Activated naive CD4-positive, alpha-beta T cell treated with anti-CD3 and anti-CD28 coated beads for 36 hours (primary cell): Measurements from ENCODE around the gene OXLD1. TPM values are rescaled to one million over a fixed set of nuclear protein-coding genes. Genes with fewer than 3 reads are reported as not detected.
"Not testable (repeated sequence)": the region's sequence is repeated elsewhere in the genome, so short reads cannot be mapped to it uniquely, and the experiment has no call there.

ENCODE experiments used
- CTCF ChIA-PET: fragments of 350-600 bp; sonication (Branson Sonifier 250); formaldehyde crosslinking; loops from one replicate; lab custom pipeline; 2021; ENCODE audit warnings: antibody characterized with exemption; lab: Charles Lee
- DNase-seq: peaks from one replicate; pipeline ENCODE4 v3.0.0-alpha.2; 2020
- H3K27ac Mint-ChIP-seq: one replicate; pipeline ENCODE4 v1.8.0; 2021; ENCODE audit warnings: mild to moderate bottlenecking, mixed read lengths
- H3K27me3 Mint-ChIP-seq: one replicate; pipeline ENCODE4 v1.8.0; 2021; ENCODE audit warnings: low read depth, mixed read lengths
- H3K36me3 Mint-ChIP-seq: one replicate; pipeline ENCODE4 v1.8.0; 2021; ENCODE audit warnings: low read depth, mixed read lengths
- H3K4me1 Mint-ChIP-seq: one replicate; pipeline ENCODE4 v1.8.0; 2021; ENCODE audit warnings: low read depth, mixed read lengths
- H3K4me3 Mint-ChIP-seq: one replicate; pipeline ENCODE4 v1.8.0; 2021; ENCODE audit warnings: mild to moderate bottlenecking, moderate library complexity, mixed read lengths
- H3K9me3 Mint-ChIP-seq: one replicate; pipeline ENCODE4 v1.8.0; 2021; ENCODE audit warnings: mixed read lengths
- intact Hi-C: fragments of 100-400 bp; cut with micrococcal nuclease; formaldehyde crosslinking; loops from one replicate; pipeline ENCODE4 v1.15.1; 2023
- total RNA-seq, 2 experiments: library from RNA; stranded (reverse); gene quantifications; one replicate each; pipeline ENCODE4 v1.2.3, GENCODE V29; 2021

The OXLD1 gene
- total RNA-seq, 2 experiments from 2014 or later, result 41.9 to 44.1 TPM

DNA sequence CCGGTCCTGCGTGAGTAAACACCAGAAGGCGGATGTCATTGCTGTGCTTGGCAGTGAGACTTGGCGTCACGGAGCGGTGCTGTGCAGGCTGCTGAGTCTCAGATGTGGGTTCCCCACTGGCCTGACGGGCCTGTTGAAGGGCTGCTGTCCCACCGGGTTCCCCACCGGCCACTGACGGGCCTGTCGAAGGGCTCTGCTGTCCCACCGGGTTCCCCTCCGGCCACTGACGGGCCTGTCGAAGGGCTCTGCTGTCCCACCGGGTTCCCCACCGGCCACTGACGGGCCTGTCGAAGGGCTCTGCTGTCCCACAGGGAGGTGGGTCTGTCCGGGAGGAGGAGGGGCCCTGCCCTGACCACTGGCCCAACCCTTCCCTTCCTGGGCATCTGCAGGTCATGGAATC is 20.2 kb upstream of the OXLD1 start:
- intact Hi-C loops, result no loop called here
- Mint-ChIP-seq H3K4me1 (peaks cover 42% of the 10 kb centered on the region), H3K27ac (no peak overlapping the region), H3K9me3 (no peaks in the 10 kb centered on the region), H3K36me3 (peaks cover 27% of the 10 kb centered on the region), H3K27me3 (no peaks in the 10 kb centered on the region), H3K4me3 (no peak overlapping the region)
- CTCF ChIA-PET, result no interaction called here
- no peak for DNase-seq

DNA sequence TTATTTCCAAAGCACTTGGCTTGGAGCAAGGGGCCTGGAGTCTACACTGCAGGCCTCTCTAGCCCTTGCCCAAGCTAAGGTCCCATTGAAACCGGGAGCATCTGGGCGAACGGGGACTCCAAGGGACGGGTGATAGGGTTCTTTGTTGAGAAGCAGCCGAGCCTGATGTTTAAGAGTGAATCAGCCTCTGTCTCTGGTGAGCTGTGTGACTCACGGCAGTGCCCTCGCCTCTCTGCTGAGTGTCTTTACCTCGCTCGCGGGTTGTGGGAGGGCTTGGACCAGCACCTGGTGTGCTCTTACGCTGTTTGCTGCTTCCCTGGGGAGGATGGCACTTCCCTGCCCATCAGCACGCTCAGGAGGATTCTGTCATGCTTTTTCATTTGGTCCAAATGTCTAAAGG is 18.7 kb upstream of the OXLD1 start:
- Mint-ChIP-seq H3K4me3 (peak overlapping the region; percentile 82), H3K36me3 (peaks cover 27% of the 10 kb centered on the region), H3K27ac (peak overlapping the region; percentile 70), H3K27me3 (no peaks in the 10 kb centered on the region), H3K9me3 (no peaks in the 10 kb centered on the region), H3K4me1 (peaks cover 42% of the 10 kb centered on the region)
- CTCF ChIA-PET, result interaction anchor here (0.6 to 1.7 kb wide), 3 partner anchors 20 to 84 kb away, joined by 3 to 7 read pairs (median 4); no protein-coding TSS in a partner anchor
- intact Hi-C loops, result no loop called here
- DNase-seq, result peak; percentile 40

DNA sequence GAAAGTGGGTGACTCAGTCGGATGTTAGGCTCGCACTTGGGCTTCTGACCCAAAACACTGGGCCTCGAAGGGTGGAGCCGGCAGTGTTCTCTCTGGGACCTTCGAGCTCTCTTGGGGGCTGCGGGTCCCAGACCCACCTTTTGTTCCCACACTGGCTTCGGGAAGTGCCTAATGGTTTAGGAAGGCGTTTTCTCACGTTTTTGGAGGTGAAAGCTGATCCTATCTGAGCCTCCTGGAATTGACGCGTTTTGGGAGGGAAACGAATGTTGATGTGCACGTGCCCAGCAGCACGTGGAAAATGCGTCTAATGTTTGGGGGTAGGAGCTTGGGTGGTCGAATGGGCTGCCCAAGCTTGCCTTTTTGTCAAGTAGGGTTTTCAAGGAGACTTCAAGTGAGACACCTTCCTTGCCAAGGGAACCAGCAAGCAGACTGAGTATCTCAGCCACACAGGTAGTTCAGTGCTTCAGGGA is 18.1 kb upstream of the OXLD1 start:
- DNase-seq, result peak; percentile 27
- Mint-ChIP-seq H3K27me3 (no peaks in the 10 kb centered on the region), H3K36me3 (peaks cover 23% of the 10 kb centered on the region), H3K9me3 (no peaks in the 10 kb centered on the region), H3K4me1 (peaks cover 40% of the 10 kb centered on the region), H3K27ac (peak overlapping the region; percentile 70), H3K4me3 (peak overlapping the region; percentile 82)
- intact Hi-C loops, result no loop called here
- CTCF ChIA-PET, result interaction anchor here (1.3 to 1.7 kb wide), 2 partner anchors 19 to 84 kb away, joined by 4 to 7 read pairs; no protein-coding TSS in a partner anchor

DNA sequence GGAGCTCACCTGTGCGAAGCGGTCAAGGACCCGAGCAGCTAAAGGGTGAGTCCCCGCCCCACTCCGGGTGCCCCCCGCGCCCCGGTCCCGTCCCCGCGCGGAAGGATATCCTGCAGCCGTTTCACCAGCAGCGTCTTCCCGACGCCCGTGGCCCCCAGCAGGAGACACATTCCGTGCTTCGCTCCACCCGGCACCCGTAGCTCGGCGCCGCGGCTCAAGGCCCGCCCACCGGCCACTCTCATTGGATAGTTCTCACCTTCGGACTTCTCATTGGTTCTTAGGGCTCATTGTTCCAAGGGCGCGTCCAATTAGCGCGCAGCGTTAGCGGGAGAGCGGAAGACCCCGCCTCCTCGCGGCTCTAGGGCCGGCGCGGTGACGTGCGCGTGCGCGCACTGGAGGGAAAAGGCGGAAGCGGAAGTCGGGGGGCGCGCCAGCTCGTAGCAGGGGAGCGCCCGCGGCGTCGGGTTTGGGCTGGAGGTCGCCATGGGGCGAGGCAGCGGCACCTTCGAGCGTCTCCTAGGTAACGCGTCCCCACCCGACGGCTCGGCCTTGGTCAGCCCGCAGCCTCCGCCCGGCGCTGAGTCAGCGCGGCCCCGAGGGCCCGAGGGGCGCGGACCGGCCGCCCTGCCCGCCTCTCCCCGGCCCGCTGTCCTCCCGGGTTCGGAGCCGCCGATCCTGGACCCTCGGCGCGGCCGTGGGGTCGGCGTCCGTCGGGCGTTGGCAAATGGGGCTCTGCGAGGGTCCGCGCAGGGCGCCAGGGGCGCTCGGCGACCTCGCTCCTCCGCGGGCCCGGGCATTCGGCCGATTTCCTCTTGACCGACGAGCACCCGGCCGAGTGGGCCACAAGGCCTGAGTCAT is 17.4 kb upstream of the OXLD1 start, which contains the start of the genes ARL16 and HGS:
Gene ARL16 (minus strand): TSS at position 214 of the 858 bp plus-strand sequence. CDS start 44 bp downstream, at position 170.
Gene HGS (plus strand): TSS at position 428 of the 858 bp plus-strand sequence. CDS start 56 bp downstream, at position 484.
- Mint-ChIP-seq H3K27me3 (no peaks in the 10 kb centered on the region), H3K36me3 (peaks cover 18% of the 10 kb centered on the region), H3K4me1 (peaks cover 37% of the 10 kb centered on the region), H3K9me3 (no peaks in the 10 kb centered on the region), H3K4me3 (peak within 1 kb of the TSS; percentile 87), H3K27ac (peak within 1 kb of the TSS; percentile 70)
- CTCF ChIA-PET, result interaction anchor here (1.1 to 1.8 kb wide), 3 partner anchors 9 to 19 kb away, joined by 3 to 5 read pairs (median 4); partner anchors contain the start of gene MRPL12
- intact Hi-C loops, result loop anchor here (1.0 to 2.0 kb wide), 4 partner anchors 17 to 149 kb away; partner anchors contain the start of genes CCDC137, MCRIP1, MRPL12 and OXLD1
- peak; percentile 98 for DNase-seq

DNA sequence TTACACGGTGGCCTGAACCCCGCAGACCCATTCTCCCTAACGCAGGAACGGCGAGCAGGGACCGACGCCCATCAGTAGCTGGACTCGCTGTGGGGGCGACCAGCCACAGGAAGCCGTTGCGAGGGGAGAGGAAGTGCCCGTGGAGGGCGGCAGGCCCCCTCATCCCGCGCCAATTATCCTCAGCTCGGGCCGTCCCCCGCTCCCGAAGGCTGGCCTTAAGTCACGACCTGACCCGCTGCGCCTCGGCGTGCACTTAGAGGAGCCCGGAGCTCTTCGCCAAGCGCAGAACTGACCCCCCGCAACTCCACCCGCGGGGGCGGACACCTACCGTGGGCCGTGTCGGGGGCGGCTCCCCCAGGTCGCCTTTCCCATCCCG is 16.8 kb upstream of the OXLD1 start:
- DNase-seq, result no peak

DNA sequence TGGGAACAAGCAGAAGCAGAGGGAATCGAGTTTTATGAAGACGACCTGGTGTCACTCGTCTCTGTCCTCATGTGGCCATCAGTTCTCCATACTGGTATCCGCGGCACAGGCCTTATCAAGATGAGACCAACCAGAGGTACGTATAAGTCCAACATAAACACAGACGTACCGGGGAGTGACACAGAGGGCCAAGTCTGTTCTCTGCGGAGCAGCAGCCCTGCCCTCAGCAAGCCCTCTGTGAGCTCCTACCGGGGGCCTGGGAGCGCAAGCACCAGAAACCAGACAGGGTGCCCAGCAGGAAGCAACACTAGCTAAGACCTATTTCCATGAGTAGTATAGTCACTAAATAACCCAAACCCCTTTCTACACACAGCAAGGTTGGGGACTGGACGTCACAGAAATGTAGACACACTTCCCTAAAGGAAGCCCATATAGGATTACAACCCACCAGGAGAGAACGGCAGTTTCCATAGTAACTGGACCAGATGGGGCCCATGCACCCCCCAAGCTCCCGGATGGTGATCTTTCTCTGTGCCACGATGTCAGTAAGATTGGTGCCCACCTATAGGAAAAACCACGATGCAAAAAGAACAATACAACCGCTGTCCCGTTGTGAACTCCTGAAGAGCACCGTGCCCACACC is 16.3 kb upstream of the OXLD1 start:
- Mint-ChIP-seq H3K27ac (no peak overlapping the region), H3K4me3 (peak overlapping the region; percentile 87), H3K36me3 (peaks cover 15% of the 10 kb centered on the region), H3K4me1 (peaks cover 36% of the 10 kb centered on the region), H3K9me3 (no peaks in the 10 kb centered on the region), H3K27me3 (no peaks in the 10 kb centered on the region)
- DNase-seq, result no peak
- intact Hi-C loops, result loop anchor here (1.0 to 2.0 kb wide), 4 partner anchors 16 to 150 kb away; partner anchors contain the start of genes CCDC137, MCRIP1, MRPL12 and OXLD1
- CTCF ChIA-PET, result interaction anchor here (0.9 to 1.8 kb wide), 3 partner anchors 10 to 20 kb away, joined by 3 to 5 read pairs (median 3); partner anchors contain the start of gene MRPL12

More for the DNA sequence above, 16.8 kb upstream of the OXLD1 start:
- Mint-ChIP-seq H3K27me3 (no peaks in the 10 kb centered on the region), H3K4me1 (peaks cover 37% of the 10 kb centered on the region), H3K4me3 (peak overlapping the region; percentile 87), H3K36me3 (peaks cover 15% of the 10 kb centered on the region), H3K9me3 (no peaks in the 10 kb centered on the region), H3K27ac (no peak overlapping the region)
- intact Hi-C loops, result loop anchor here (1.0 to 2.0 kb wide), 4 partner anchors 16 to 150 kb away; partner anchors contain the start of genes CCDC137, MCRIP1, MRPL12 and OXLD1
- CTCF ChIA-PET, result interaction anchor here (0.9 to 1.8 kb wide), 3 partner anchors 10 to 19 kb away, joined by 3 to 5 read pairs (median 3); partner anchors contain the start of gene MRPL12

DNA sequence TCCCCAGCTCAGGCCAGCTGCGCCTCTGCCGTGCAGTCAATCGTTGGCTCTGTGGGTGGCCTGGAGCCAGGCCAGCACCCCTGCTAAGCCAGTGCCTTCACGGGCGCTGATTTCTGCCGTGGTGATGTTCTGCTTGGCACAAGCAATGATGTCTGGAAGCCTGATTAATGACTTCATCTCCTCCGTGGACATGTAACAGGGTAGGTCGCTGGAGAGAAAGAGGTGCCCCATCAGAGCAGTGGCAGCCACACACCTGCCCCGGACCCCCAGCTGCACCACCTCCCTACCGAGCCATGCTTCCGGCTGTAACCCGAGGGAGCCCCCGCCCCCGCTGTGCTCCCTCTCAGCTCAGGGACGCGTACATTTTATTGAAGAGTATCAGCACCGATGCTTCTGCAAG is 15.3 kb upstream of the OXLD1 start:
- no peaks in the 10 kb centered on the region for H3K27me3 Mint-ChIP-seq
- DNase-seq, result no peak
- no peak overlapping the region for H3K27ac Mint-ChIP-seq
- H3K4me1 Mint-ChIP-seq, result peaks cover 27% of the 10 kb centered on the region
- no peaks in the 10 kb centered on the region for H3K9me3 Mint-ChIP-seq
- intact Hi-C loops, result loop anchor here (2.0 kb wide), 2 partner anchors 15 to 151 kb away; partner anchors contain the start of genes CCDC137, MCRIP1 and OXLD1
- peaks cover 8% of the 10 kb centered on the region for H3K36me3 Mint-ChIP-seq
- H3K4me3 Mint-ChIP-seq, result no peak overlapping the region
- CTCF ChIA-PET, result interaction anchor here (1.2 kb wide), 1 partner anchor 14 kb away, joined by 3 read pairs; no protein-coding TSS in a partner anchor

DNA sequence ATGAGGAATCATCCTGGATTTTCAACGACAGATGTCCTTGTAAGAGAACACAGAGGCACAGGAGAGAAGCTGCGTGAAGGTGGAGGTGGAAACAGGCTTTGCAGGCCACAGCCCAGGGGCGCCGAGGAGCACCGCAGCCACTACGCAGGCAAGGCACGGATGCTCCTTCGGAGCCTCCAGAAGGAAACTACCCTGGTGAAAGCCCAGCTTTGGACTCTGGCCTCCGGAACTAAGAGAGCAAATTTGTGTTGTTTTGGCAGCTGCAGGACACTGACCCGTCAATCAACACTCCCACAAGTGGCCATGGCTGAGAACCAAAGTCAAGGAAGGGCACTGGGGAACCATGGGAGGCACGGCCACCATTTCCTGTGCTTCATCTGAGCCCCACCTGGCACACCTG is 13.7 kb upstream of the OXLD1 start:
- Mint-ChIP-seq H3K4me3 (no peak overlapping the region), H3K9me3 (no peaks in the 10 kb centered on the region), H3K27me3 (no peaks in the 10 kb centered on the region), H3K4me1 (peaks cover 20% of the 10 kb centered on the region), H3K36me3 (peaks cover 5% of the 10 kb centered on the region), H3K27ac (no peak overlapping the region)
- DNase-seq, result no peak
- intact Hi-C loops, result no loop called here
- CTCF ChIA-PET, result no interaction called here

DNA sequence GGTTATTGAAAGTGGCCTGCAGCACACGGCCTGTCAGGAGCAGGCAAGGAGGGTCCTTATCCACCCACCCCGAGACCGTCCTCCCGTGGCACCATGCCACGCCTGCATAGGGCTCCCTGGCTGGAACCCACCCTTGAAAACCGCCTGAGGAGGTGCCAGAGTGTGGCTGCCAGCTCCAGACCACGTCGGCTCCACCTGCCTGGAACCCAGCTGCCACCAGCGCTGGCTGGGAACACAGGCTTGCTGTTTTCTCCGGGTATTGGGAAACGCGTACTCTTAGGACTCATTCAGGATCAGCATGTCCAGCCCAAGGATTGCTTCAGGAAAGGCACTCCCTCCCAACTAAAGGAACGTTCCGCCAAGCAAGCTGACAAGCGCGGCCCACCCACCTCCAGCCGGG is 10.5 kb upstream of the OXLD1 start:
- Mint-ChIP-seq H3K4me1 (peaks cover 4% of the 10 kb centered on the region), H3K9me3 (no peaks in the 10 kb centered on the region), H3K27me3 (no peaks in the 10 kb centered on the region), H3K4me3 (no peak overlapping the region), H3K36me3 (peaks cover 3% of the 10 kb centered on the region), H3K27ac (no peak overlapping the region)
- intact Hi-C loops, result no loop called here
- CTCF ChIA-PET, result interaction anchor here (1.3 kb wide), 1 partner anchor 25 kb away, joined by 5 read pairs; no protein-coding TSS in a partner anchor
- DNase-seq, result no peak

DNA sequence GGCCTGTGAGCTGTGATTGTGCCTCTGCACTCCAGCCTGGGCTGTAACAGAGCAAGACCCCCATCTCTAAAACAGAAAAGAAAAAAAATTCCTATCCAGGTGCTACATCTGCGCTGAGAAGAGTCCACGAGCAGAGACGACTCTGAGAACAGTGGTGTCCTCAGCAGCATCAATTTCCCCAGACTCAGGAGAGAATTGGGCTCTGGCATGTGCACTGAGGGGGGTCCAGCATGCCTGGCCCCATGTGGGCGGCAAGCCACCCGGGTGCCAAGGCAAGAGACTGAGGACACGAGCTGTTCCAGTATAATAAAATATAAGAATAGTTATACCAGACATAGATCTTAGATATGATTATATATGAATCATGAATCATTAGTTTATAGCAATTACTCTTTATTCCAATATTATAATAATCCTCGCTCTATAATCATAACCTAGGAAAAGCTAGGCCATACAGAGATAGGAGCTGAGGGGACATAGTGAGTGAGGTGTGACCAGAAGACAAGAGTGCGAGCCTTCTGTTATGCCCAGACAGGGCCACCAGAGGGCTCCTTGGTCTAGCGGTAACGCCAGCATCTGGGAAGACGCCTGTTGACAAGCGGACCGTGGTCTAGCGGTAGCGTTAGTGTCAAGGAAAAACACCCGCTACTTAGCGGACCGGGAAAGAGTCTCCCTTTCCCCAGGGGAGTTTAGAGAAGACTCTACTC is 9.3 kb upstream of the OXLD1 start:
- peak; percentile 47 for DNase-seq
- H3K27ac Mint-ChIP-seq, H3K9me3 Mint-ChIP-seq, H3K4me1 Mint-ChIP-seq, intact Hi-C loops, H3K36me3 Mint-ChIP-seq, H3K4me3 Mint-ChIP-seq, H3K27me3 Mint-ChIP-seq: not testable (repeated sequence)
- CTCF ChIA-PET, result interaction anchor here (0.6 to 1.3 kb wide), 7 partner anchors 17 to 607 kb away, joined by 3 to 7 read pairs (median 3); partner anchors contain the start of gene PCYT2

DNA sequence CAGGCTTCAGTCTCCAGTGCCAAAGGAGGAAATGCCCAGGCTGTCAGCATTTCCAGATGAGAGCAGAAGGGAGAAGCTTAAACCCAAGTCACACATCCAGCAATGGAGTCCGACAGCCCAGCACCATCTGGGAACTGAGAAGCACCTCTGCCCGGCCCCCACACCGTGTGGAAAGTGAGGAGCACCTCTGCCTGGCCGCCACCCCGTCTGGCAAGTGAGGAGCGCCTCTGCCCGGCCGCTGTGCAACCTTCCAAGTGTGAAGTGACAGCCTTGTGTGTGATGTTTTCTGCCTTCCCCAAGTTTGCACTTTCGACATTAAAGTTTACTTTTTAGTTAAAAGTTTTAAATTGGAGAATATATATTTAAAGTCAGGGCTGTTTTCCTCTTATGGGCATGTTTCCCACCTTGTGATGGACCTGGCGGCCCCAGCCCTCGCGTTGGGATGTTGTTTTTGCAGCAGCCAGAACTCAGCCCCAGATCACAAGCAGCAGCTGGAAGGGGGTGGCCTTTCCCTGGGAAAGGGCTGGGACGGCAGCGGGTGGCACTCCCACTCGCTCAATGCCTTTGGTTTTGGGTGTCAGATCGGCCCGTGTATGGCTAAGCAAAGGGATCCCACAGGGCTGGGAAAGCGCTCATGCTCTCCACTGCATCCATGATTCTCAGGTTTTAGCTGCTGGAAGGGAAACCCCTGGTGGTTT is 7.3 kb upstream of the OXLD1 start:
- no peak for DNase-seq
- Mint-ChIP-seq H3K9me3 (no peaks in the 10 kb centered on the region), H3K27ac (no peak overlapping the region), H3K4me1 (peaks cover 6% of the 10 kb centered on the region), H3K4me3 (no peak overlapping the region), H3K36me3 (peaks cover 16% of the 10 kb centered on the region), H3K27me3 (no peaks in the 10 kb centered on the region)
- intact Hi-C loops, result no loop called here
- CTCF ChIA-PET, result no interaction called here
